NCI-H2029 treated with DMSO at 0.1 percent for 48 hours (cell line): Measurements from ENCODE around the gene FAM3D.
"Not testable (repeated sequence)": the region's sequence is repeated elsewhere in the genome, so short reads cannot be mapped to it uniquely, and the experiment has no call there.

ENCODE experiments used
- DNase-seq: peaks from one replicate; lab custom pipeline; 2025; lab: John Stamatoyannopoulos, UW

The FAM3D gene

DNA sequence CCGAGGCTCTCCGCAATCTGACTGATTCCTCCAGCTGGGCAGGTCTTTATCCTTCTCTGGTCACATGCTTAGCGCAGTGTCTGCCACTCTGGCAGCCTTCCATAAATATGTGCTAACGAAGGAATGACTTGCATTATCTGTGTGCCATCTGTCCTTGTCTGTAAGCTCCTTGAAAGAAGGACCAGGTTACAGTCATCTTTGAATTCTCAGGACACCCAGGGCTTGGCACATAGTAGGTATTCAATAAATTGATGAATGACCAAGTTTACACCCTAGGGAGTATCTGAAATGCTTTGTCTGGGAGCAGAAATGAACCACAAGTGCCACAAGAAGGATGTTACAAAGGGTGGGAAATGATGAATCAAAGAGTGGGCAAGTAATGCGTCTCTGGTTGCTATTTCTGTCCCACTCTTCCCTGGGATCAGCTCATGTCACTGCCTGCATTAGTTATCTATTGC is 16.5 kb upstream of the FAM3D start:
- no peak for DNase-seq

DNA sequence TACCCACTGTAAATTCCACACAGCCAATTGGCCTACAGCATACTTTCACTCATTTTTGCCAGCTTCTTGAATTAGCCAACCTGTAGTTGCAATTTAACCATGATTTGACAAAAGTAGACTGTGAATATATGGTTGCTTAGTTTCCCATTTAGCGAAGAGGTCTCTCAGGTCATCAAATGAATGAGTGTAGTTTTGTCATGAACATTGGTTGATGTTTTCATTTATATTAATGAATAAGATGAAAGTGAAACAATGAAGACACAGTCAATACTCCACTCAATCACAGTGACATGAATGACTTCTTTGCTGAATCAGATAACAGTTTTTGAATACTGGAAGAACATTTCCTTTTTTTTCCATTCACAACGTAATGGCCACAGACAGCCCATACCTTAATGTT is 15.3 kb upstream of the FAM3D start:
- no peak for DNase-seq

DNA sequence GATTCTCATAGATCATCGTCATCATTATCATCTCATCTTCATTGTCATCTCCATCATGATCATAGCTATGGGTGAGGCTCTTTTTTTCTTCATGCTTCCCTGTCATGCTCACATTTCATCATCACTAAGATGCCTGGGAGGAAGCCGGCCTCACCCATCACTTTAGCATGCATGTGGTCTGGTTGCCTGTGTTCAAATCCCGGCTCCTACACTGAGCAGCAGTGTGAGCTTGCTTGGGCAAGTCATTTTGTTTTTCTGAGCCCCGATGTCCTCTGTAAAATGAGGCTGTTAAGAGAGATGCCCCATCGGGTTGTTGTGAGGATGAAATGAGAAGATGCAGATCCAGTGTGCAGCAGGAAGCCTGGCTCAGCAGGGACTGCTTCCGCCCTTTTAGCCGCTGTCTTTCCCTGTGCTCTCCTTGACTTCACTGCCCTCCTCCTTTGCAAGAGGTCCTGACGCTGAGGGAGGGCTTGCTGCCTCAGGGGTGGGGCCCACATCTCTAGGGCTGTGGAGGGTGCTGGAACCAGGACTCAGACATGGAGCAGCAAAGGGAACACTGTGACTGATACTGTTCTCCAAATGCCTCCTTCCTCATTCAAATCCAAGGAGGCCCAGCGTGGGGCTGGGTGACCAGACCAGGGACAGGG is 14.4 kb upstream of the FAM3D start:
- DNase-seq: no peak

DNA sequence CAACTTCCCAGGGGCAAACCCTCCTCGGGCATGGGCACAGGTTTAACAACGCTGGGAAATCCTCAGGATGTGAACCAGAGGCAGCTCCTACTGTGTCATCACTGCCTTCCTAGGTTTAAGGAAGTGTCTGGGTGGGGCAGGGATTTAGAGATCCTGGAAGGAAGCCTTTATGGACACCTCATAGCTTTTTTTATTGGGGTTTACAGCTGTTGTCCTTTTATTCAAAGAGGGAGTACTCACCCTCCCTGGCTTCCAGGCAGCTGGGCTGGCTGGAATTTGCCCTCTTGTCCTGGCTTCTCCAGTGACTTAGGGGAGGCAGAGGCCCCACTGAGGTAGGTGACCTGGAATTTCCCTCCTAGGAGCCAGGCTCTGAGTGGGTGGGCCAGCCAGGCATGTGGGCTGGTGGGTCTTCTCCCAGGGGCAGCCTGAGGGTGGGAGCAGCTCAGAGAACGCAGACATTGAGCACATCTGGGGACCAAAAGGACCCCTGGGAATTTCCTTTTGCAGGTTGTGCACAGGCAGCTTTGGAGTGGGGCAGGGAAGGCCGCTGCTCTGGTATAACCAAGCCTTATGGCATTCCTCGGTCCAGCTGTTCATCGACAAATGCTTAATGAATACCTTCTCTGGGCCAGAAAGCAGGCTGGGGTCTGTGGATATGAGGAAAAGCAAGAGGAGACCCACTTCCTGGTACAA is 13.5 kb upstream of the FAM3D start:
- no peak for DNase-seq

DNA sequence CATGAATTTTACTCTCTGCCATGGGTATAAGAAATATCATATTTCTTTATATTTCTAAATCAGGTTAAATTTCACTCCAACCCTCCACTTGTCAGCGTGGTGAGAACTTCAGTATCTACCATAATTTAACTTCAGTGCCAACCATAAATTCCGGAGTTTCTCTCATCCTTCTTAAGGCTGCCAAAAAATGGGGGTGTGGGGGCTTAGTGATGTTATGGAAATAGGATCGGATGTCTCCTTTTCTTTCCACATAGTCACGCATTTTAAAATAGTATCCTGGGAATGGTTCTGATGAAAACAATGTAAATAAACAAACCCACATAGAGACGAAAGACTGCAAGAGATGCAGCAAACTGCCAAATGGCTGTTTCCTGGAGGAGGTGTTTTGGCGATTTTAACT is 12.9 kb upstream of the FAM3D start:
- no peak for DNase-seq

DNA sequence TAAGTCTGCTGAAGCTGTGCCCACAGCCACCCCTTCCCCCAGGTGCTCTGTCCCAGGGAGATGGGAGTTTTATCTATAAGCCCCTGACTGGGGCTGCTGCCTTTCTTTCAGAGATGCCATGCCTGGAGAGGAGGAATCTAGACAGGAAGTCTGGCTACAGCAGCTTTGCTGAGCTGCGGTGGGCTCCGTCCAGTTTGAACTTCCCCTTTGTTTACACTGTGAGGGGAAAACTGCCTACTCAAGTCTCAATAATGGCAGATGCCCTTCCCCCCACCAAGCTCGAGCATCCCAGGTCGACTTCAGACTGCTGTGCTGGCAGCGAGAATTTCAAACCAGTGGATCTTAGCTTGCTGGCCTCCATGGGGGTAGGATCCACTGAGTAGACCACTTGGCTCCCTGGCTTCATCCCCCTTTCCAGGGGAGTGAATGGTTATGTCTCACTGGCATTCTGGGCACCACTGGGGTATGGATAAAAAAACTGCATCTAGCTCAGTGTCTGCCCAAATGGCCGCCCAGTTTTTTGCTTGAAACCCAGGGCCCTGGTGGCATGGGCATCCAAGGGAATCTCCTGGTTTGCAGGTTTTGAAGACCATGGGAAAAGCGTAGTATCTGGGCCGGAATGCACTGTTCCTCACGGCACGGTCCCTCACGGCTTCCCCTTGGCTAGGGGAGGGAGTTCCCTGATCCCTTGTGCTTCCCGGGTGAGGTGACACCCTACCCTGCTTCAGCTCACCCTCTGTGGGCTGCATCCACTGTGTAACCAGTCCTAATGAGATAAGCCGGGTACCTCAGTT is 11.8 kb upstream of the FAM3D start:
- DNase-seq: not testable (repeated sequence)

- DNase-seq: no peak
Measured at GRCh38 chr3:58672880-58673279, 6.3 kb upstream of the FAM3D start.

- DNase-seq: no peak
Measured at GRCh38 chr3:58672451-58672850, 5.9 kb upstream of the FAM3D start.

GRCh38 chr3:58670506-58671135 is 4.0 kb upstream of the FAM3D start:
- DNase-seq: no peak

DNA sequence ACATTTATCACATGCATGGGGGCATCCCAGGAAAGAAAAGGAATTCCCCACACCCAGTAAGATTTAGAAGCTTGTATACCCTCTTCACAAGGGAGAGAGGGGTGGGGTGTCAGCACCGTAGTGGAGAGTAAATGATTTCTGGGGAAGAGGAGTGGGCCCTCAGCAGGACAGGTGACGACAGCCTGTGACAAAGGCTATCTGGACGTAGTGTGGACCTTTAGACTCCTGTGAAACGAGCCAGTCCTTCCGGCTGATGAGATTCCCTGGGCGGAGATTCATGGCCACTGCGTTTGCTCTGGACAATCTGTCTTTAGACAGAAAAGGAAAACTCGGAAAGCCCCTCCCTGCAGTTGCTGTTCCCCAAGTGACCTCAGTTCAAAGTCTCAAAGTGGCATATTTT is 1.7 kb upstream of the FAM3D start:
- no peak for DNase-seq

- no peak for DNase-seq
Measured at GRCh38 chr3:58667704-58668103, 1.1 kb upstream of the FAM3D start.

DNA sequence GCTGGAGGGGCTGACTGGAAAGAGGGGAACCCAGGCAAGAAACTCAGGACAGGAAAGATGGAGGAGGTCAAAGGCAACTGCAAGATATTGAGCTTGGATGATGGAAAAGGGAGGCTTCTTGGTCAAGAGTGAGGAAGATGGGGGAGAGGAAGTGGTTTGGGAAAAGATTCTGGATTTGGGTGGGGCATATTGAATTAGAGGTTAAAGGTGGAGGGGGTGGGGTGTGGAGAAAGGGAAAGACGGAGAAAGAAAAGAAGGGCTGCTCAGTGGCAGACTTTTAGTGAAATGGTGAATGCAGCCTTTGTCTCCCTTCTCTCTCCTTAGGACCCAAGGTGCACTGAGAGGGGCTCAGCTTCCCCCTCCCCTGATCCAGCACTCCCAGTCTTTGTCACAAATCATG is 655 bp upstream of the FAM3D start:
- DNase-seq: no peak

GRCh38 chr3:58665405-58665804 is 1.2 kb downstream of the FAM3D start:
- no peak for DNase-seq

- no peak for DNase-seq
Measured at GRCh38 chr3:58664611-58665010, 2.0 kb downstream of the FAM3D start.

- DNase-seq: no peak
Measured at GRCh38 chr3:58661836-58662420, 4.6 kb downstream of the FAM3D start.

GRCh38 chr3:58660998-58661397 is 5.6 kb downstream of the FAM3D start:
- DNase-seq: no peak

- no peak for DNase-seq
Measured at GRCh38 chr3:58659051-58659675, 7.4 kb downstream of the FAM3D start.

DNA sequence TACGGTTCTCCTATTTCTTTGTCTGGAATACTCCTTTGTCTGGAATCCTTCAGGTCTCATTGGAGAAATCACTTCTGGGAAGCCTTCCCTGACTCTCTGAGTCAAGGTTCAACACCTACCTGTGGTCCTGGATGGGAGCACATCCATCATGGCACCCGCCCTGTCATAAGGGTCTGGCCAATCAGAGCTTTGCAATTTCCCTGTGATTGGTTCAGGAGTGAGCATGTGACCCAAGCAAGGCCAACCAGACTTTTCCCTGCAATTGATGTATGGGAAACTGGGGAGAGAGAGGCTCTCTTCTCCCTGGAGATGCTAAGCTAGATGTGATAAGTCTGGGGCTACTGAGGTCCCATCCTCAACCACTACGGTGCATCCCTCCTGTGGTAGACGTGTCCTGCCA is 8.1 kb downstream of the FAM3D start:
- DNase-seq: no peak

GRCh38 chr3:58657571-58658141 is 8.9 kb downstream of the FAM3D start:
- DNase-seq: no peak

DNA sequence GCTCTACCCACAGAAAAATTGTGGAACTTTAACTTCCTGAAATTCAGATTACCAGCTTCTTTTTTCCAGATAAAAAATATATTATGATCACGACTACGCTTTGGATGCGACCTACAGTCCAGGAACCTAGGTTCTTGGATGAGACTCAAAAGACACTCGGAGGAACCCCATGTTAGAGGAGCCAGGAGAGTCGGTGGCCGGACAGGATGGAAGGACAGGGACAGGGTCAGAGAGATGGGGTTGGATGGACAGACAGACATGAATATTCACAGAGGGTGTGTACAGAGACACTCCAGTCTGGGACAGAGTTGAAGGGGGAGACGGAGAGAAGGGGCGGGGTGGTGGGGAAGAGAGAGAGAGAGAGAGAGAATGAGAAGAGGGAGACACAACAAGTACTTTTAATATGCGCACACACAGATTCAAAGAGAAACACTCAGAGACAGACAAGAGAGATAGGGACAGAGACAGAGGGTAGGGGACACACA is 9.5 kb downstream of the FAM3D start:
- DNase-seq: no peak

GRCh38 chr3:58656631-58657030 is 9.9 kb downstream of the FAM3D start:
- no peak for DNase-seq
